GM12875 (cell line): ENCODE measurements around the gene LRR1.

Experiments used
- H3K4me3 ChIP-seq: one replicate; pipeline ENCODE4 v1.5.1; 2011; ENCODE audit warnings: low read depth, low read length, control low read depth
- CTCF ChIP-seq: IDR thresholded peaks from 2 replicates; pipeline ENCODE4 v1.5.1; 2011; ENCODE audit warnings: low read depth, mild to moderate bottlenecking, control low read depth, inconsistent platforms, low read length, moderate library complexity, borderline replicate concordance; ENCODE audit not compliant: insufficient read depth

Gene LRR1

GRCh38 chr14:49659526-49660455, 61.1 kb downstream of the LRR1 start:
- TF ChIP-seq CTCF: no peak

More at GRCh38 chr14:49659526-49660455, 61.1 kb downstream of the LRR1 start:
- no peak overlapping the region for H3K4me3 ChIP-seq
